Tibial nerve (tissue), 3 donors: Measurements from ENCODE around the gene UGT1A4.

Experiments used
- CTCF ChIP-seq, 5 experiments: fragments of 200-600 bp in 3 of 5; fragments of 450-650 bp in 2 of 5; sonication (generic) in 3 of 5; IDR thresholded peaks; one replicate each; pipeline ENCODE4 v1.5.1; 2016 to 2019; ENCODE audit warnings: antibody characterized with exemption in 5 of 5, mild to moderate bottlenecking in 3 of 5, moderate library complexity in 2 of 5
- POLR2A ChIP-seq, 2 donors: fragments of 450-650 bp; IDR thresholded peaks; one replicate each; pipeline ENCODE4 v1.6.1; 2017; ENCODE audit warnings: antibody characterized with exemption in 2 of 2, mild to moderate bottlenecking in 2 of 2, moderate library complexity in 2 of 2

- no peak for TF ChIP-seq POLR2A (IDR thresholded peaks at IDR 0.05)
- TF ChIP-seq CTCF (IDR thresholded peaks at IDR 0.05): no peak
Measured at GRCh38 chr2:233761040-233761769, 42.7 kb downstream of the UGT1A4 start.
